Medulla oblongata (tissue), 1 donor: ENCODE results near the gene MRPL21.
"Not testable (repeated sequence)": the region's sequence is repeated elsewhere in the genome, so short reads cannot be mapped to it uniquely, and the experiment has no call there.

Experiments used
- DNase-seq: peaks from one replicate; pipeline ENCODE4 v3.0.0-alpha.2; 2015; ENCODE audit errors: extremely low spot score

Gene MRPL21

DNA sequence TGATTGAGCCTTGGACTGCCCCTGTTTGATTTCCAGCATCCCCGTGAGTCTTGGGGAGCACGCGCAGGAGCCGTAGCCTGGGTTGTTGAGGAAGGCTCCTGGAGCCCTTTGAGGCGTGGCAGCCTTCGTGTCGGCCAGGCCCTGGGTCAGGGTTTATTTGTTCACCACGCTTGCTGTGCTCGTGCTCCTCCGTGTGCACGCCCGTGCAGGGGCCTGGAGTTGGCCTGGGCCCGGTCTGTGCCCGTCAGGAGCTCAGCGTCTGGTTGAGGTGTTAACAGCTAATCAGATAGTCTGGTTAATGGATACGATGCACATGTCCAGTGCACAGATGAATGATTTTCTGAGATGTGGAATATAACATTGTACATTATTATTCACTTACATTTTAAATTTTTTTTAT lies 8.1 kb upstream of the MRPL21 start:
- no peak for DNase-seq

DNA sequence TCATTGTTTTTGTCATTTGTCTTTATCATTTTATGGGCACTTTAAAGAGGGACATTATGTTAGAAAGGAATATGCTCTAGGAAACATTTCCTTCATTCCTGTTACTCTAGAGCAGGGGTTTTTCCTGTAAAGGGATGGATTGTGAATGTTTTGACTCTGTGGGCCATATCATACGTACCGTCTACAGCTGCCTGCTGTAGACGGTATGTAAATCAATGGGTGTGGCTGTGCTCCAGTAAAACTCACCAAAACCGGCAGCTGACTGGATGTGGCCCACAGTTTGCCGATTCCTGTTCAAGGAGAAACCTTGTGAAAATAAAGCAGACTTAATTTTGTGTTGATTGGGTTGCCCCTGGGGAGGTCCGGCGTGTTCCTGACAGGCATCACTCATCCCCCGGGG lies 7.3 kb upstream of the MRPL21 start:
- DNase-seq, result no peak

- DNase-seq, result no peak
These were observed 4.6 kb upstream of the MRPL21 start for GRCh38 chr11:68908273-68908672.

GRCh38 chr11:68905421-68906360 lies 2.1 kb upstream of the MRPL21 start:
- DNase-seq, result no peak

- DNase-seq, result peak; percentile 19
These were observed 716 bp upstream of the MRPL21 start for GRCh38 chr11:68904248-68904847.

- no peak for DNase-seq
These were observed 2.7 kb downstream of the MRPL21 start for GRCh38 chr11:68900835-68901381.

DNA sequence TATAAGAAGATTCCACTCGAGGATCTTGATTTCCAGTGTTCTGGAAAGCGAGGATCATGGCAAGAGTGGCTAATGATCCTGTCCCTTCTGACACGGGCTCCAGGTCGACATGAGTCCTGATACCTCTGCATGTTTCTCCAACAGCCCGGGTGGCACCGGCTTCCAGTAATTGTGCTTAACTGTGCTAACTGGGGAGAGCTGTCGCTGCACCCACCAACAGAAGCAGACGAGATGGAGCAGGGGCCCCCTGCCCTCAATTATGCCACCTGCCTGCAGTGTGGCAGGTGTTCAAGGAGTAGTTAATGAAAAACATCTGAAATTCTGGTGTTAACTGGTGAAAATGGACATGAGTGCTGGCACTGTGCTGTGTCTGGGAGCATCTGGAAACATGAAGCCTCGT lies 6.2 kb downstream of the MRPL21 start:
- no peak for DNase-seq

GRCh38 chr11:68896171-68896959 lies 7.3 kb downstream of the MRPL21 start:
- no peak for DNase-seq

DNA sequence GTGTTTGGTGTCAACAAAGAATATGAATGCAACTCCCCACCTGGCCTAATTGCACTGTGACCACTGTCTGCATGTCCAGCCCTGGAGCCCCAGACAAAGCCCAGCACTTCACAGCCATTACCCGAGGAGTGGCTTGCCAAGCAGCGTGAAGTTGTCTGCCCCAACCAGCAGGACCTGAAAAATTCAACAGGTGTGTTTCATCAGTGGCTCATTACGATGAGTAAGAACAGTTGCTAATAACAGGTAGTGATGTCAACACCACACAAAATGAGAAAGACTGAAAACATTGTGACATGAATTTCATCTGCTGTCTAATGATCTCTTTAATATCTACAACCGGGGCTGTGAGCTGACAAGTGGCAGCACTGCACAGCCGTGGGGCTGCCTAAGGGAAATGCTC lies 10.3 kb downstream of the MRPL21 start:
- DNase-seq, result no peak

DNA sequence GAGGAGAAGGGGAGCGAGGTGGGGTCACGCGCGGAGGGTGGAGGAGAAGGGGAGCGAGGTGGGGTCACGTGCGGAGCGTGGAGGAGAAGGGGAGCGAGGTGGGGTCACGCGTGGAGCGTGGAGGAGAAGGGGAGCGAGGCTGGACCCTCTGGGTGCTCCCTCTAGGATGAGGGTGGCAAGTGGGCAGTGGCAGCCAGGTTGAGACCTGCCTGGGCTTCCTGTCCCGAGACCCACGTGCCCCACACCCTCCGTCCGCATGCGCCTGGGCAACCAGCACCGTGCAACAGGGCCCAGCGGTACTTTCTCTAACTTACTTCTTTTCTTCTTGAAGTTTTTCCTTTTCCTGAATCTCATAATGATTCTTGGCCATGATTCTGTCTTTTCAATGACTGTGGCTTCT lies 11.1 kb downstream of the MRPL21 start:
- DNase-seq, result no peak

DNA sequence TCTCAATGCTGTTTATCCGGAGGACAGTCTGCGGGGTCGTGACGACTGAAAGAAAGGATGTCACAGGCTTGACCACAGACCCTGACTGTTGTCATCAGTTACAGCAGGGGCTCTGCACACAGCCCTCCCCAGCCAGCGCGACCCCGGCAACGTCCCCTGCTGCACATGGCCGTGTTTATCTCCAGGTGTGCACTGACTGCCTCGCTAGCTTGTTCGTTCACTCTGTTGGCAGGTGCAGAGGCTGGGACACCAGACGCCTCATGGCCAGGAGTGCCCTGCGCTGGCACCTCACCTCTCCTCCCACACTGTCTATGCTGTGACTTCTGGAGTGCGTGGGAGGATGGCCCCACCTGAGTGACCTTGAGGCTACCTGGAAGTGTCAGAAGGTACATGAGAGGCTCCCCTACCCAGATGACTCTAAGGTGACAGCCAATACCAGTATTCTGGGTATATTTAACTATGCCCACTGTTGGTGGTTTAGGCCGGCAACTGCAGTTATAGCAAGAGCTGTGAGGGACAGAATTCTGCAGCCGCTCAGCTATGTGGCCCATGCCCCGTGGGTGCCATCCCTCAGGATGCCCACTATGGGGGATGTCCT lies 12.2 kb downstream of the MRPL21 start:
- DNase-seq, result no peak

GRCh38 chr11:68890490-68891231 lies 13.0 kb downstream of the MRPL21 start:
- peak; percentile 32 for DNase-seq

- no peak for DNase-seq
These were observed 13.6 kb downstream of the MRPL21 start for GRCh38 chr11:68889948-68890446.

- not testable (repeated sequence) for DNase-seq
These were observed 18.8 kb downstream of the MRPL21 start for GRCh38 chr11:68884827-68885226.

DNA sequence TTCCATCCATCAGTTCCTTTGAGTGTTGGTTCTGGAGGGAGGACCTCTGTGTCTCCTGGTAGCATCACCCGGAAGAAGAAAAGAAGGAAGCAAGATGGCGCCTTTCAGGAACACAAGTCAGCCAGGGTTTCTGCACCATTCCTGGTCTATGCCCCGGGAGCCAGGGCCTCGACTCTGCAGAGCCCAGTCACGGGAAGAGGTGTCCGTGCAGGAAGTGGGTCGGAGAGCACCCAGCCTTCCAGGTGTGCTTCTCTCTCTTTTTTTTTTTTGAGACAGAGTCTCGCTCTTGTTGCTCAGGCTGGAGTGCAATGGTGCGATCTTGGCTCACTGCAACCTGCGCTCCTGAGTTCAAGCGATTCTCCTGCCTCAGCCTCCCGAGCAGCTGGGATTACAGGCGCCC lies 21.2 kb downstream of the MRPL21 start:
- no peak for DNase-seq

DNA sequence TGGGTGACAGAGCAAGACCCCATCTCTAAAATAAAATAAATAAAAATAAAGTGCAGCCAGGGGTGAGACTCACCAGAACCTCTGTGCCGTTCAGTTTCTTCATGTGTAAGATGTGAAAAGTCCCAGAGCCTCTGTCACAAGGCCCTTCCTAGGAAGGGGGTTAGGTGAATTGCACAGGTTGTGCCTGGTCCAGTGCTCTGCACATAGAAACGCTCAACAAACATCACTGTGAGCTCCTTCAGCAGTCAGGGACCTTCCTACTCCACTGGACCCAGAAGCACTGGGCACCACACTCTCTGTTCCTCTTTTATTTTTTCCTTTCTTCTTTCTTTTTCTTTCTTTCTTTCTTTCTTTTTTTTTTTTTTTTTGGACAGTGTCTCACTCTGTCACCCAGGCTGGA lies 22.3 kb downstream of the MRPL21 start:
- DNase-seq, result no peak

- DNase-seq, result no peak
These were observed 22.8 kb downstream of the MRPL21 start for GRCh38 chr11:68880851-68881250.

DNA sequence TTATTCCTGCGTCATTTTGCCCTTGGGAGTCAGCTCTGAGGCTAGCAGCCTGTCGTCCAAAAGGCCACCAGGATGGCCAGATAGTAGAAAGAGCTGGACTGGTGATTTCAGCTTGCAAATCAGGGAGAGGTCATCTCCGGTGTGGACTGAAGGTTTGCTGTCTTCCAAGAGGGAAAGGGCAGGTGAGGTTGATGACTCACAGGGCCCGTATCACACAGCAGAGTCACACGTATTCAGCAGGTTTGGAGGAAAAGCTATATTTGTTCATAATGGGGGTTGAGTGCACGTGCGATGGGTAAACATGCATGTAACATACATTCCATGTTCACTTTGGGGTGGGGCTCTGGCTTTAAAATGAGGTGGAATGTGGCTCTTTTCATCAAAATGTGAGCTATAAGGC lies 25.6 kb downstream of the MRPL21 start:
- no peak for DNase-seq

- DNase-seq, result no peak
These were observed 31.2 kb downstream of the MRPL21 start for GRCh38 chr11:68872216-68873003.

- no peak for DNase-seq
These were observed 33.2 kb downstream of the MRPL21 start for GRCh38 chr11:68870470-68870869.
